ENCODE results near the gene OR1S2. TPM values are rescaled to one million over a fixed set of nuclear protein-coding genes. Genes with fewer than 3 reads are reported as not detected.

The OR1S2 gene
- total RNA-seq, 4 donors from 2014 or later = not detected

DNA sequence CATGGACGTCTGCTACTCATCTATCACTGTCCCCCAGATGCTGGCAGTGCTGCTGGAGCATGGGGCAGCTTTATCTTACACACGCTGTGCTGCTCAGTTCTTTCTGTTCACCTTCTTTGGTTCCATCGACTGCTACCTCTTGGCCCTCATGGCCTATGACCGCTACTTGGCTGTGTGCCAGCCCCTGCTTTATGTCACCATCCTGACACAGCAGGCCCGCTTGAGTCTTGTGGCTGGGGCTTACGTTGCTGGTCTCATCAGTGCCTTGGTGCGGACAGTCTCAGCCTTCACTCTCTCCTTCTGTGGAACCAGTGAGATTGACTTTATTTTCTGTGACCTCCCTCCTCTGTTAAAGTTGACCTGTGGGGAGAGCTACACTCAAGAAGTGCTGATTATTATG lies 24.3 kb downstream of the OR1S2 start:
- TF ChIP-seq POLR2A (IDR thresholded peaks at IDR 0.05) (no peak), EP300 (IDR thresholded peaks at IDR 0.05) (no peak)
- TF ChIP-seq, protein P1, sequence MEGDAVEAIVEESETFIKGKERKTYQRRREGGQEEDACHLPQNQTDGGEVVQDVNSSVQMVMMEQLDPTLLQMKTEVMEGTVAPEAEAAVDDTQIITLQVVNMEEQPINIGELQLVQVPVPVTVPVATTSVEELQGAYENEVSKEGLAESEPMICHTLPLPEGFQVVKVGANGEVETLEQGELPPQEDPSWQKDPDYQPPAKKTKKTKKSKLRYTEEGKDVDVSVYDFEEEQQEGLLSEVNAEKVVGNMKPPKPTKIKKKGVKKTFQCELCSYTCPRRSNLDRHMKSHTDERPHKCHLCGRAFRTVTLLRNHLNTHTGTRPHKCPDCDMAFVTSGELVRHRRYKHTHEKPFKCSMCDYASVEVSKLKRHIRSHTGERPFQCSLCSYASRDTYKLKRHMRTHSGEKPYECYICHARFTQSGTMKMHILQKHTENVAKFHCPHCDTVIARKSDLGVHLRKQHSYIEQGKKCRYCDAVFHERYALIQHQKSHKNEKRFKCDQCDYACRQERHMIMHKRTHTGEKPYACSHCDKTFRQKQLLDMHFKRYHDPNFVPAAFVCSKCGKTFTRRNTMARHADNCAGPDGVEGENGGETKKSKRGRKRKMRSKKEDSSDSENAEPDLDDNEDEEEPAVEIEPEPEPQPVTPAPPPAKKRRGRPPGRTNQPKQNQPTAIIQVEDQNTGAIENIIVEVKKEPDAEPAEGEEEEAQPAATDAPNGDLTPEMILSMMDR (IDR thresholded peaks at IDR 0.05) = no peak
- H3K27ac ChIP-seq = no peak overlapping the region
- H3K36me3 ChIP-seq = no peaks in the 10 kb centered on the region
- H3K9me3 ChIP-seq = no peaks in the 10 kb centered on the region
- H3K4me1 ChIP-seq = no peaks in the 10 kb centered on the region
- no peaks in the 10 kb centered on the region for H3K27me3 ChIP-seq
- 65 to 66% methylated on average over 7 of the region's 7 CpGs for WGBS, 2 donors
- DNase-seq (ENCODE audit: low spot score in 2 of 2) = no peak
- H3K4me3 ChIP-seq = no peak overlapping the region

DNA sequence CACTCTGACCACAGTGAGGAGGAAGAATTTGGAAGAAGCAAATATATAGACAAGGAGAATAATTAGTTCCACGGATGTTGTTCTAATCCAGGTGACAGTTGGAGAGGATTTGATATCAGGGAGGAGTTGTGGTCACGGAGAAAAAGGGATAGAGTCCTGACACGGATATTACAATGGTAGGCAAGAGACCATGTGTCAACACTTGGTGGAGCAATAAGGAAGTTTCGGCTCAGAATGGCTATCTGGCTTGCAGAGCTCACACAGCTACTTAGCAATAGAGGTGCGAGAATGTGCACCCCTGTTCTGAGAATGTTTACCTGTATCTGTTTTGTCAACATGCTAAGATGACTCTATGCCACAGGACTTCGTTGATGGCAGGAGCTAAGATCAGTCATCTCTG lies 25.5 kb downstream of the OR1S2 start:
- H3K4me3 ChIP-seq = no peak overlapping the region
- no peaks in the 10 kb centered on the region for H3K36me3 ChIP-seq
- WGBS, 2 donors = 82 to 84% methylated on average over 6 of the region's 6 CpGs
- no peaks in the 10 kb centered on the region for H3K27me3 ChIP-seq
- no peak for DNase-seq (ENCODE audit: low spot score in 2 of 2)
- no peaks in the 10 kb centered on the region for H3K4me1 ChIP-seq
- no peak overlapping the region for H3K27ac ChIP-seq
- TF ChIP-seq EP300 (IDR thresholded peaks at IDR 0.05) = no peak
- TF ChIP-seq, protein P1 (IDR thresholded peaks at IDR 0.05) = no peak
- no peak for TF ChIP-seq POLR2A (IDR thresholded peaks at IDR 0.05)
- no peaks in the 10 kb centered on the region for H3K9me3 ChIP-seq

DNA sequence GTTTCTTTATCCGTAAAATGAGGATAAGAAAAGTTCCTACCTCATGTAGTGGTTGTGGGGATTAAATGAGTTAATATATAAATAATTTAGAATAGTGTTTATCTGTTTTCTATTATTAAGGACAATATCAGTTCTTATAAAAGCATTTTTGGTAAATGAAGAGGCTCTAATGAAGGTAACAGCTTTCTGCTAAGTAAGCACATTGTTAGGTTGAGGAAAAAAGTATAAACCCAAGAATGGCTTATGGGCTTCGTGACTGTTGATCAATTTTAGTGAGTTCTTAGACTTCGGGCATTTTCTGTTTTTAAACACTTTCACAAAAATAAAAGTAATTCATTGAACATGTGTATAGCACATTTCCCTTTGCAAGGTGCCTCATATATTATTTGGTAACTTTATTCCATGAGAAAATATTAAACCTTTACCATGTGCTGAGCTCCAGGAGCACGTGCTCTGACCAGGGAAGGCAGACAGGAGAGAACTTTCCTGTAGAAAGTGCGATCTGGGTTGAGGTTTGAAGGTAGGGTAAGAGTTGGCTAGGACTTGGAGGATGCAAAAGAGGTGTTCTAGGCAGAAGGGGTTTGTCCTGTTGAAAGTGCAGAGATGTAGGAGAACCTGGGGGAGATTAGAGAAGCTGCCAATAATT lies 26.4 kb downstream of the OR1S2 start:
- TF ChIP-seq POLR2A (IDR thresholded peaks at IDR 0.05) = no peak
- TF ChIP-seq, protein P1 (IDR thresholded peaks at IDR 0.05) = no peak
- no peak for TF ChIP-seq EP300 (IDR thresholded peaks at IDR 0.05)
- Histone ChIP-seq H3K27me3 (no peaks in the 10 kb centered on the region), H3K36me3 (no peaks in the 10 kb centered on the region), H3K4me1 (no peaks in the 10 kb centered on the region), H3K9me3 (no peaks in the 10 kb centered on the region), H3K4me3 (no peak overlapping the region), H3K27ac (no peak overlapping the region)
- 78 to 86% methylated on average over 5 of the region's 5 CpGs for WGBS, 2 donors
- DNase-seq (ENCODE audit: low spot score in 2 of 2) = no peak

DNA sequence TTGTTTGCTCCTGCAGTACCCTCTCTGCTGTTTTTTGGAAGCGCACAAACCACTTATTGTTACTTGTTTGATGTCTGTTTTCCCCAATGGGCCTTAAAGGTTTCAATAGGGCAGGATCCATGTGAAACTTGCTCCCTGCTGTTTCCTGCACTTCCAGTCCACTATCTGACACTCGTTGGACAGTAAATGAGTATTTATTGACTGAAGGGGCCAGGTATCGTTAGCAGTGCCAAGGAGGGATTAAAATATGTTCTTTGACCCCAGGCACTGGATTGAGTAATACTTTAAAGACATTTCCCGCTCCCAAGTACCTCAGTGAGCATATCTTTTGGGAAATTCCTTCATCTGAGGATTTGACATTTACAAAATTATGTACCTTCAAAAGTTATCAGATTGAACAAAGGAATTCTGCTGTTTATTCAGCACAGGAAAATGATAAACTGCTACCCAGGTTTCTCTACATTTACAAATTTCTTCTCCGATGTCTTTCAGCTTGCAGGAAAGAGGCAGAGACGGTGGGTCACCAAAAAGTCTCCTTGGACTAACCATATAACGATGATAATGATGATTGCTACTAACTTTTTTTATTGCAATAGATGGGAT lies 38.3 kb downstream of the OR1S2 start:
- WGBS, 2 donors = 43 to 46% methylated on average over 7 of the region's 7 CpGs
- no peaks in the 10 kb centered on the region for H3K36me3 ChIP-seq
- no peaks in the 10 kb centered on the region for H3K9me3 ChIP-seq
- DNase-seq (ENCODE audit: low spot score in 2 of 2) = no peak
- H3K27me3 ChIP-seq = no peaks in the 10 kb centered on the region
- H3K4me1 ChIP-seq = no peaks in the 10 kb centered on the region
- TF ChIP-seq, protein P1 (IDR thresholded peaks at IDR 0.05) = no peak
- TF ChIP-seq POLR2A (IDR thresholded peaks at IDR 0.05) = no peak
- no peak for TF ChIP-seq EP300 (IDR thresholded peaks at IDR 0.05)
- H3K27ac ChIP-seq = no peak overlapping the region
- H3K4me3 ChIP-seq = no peak overlapping the region

DNA sequence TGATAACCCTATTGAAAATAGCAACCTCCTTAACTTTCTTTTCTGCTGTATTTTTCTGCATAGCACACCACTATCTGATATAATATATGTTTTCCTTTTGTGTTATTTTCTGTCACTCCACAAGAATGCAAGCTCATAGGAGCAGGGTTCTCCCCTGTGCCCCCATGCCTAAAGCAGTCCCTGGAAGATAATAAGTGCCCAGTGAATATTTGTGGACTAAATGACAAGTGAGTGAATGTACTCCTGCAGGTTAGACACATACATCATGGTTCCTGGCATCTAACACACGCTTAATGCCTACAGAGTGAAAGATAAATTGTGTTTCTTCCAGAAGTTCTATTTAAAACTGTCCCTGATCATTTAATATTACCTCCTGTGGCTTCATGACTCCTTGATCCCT lies 39.0 kb downstream of the OR1S2 start:
- WGBS, 2 donors = 26 to 41% methylated on average over 1 of the region's 1 CpG
- no peak for TF ChIP-seq EP300 (IDR thresholded peaks at IDR 0.05)
- no peak for TF ChIP-seq POLR2A (IDR thresholded peaks at IDR 0.05)
- TF ChIP-seq, protein P1 (IDR thresholded peaks at IDR 0.05) = no peak
- no peaks in the 10 kb centered on the region for H3K9me3 ChIP-seq

More for the DNA sequence above, 39.0 kb downstream of the OR1S2 start:
- Histone ChIP-seq H3K36me3 (no peaks in the 10 kb centered on the region), H3K27ac (no peak overlapping the region), H3K4me3 (no peak overlapping the region), H3K27me3 (no peaks in the 10 kb centered on the region), H3K4me1 (no peaks in the 10 kb centered on the region)
- no peak for DNase-seq (ENCODE audit: low spot score in 2 of 2)

All from tibial nerve (tissue), 4 donors.